GM12892 (cell line): ENCODE results near the gene XRN1.

Experiments
- POLR2A ChIP-seq: IDR thresholded peaks from 2 replicates; pipeline ENCODE4 v1.6.1; 2011; ENCODE audit warnings: low read depth, low read length, control low read depth
- POLR2AphosphoS5 ChIP-seq: IDR thresholded peaks from 2 replicates; pipeline ENCODE4 v1.6.1; 2011; ENCODE audit warnings: low read depth, low read length, control low read depth
- TAF1 ChIP-seq: IDR thresholded peaks from 2 replicates; pipeline ENCODE4 v1.6.1; 2011; ENCODE audit warnings: low read depth, mild to moderate bottlenecking, control low read depth, low read length, borderline replicate concordance

DNA sequence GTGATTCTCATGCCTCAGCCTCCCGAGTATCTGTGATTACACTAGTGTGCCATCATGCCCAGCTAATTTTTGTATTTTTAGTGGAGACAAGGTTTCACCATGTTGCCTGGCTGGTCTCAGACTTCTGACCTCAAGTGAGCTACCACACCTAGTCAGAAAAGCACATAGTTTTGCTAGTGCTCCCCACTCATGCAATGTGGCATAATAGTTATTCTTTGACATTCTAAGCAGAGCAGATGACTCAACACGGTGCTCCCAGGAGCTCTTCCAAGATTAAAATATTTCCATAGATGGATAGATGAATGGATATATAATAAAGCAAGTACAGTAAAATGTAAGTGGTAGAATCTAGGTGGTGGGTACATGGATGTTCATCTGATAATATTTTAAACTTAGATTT is 169.4 kb downstream of the XRN1 start:
- TF ChIP-seq POLR2AphosphoS5 (no peak), POLR2A (no peak), TAF1 (no peak)
